Tibial nerve (tissue), 4 donors: ENCODE data around the gene TYR. TPM values are rescaled to one million over a fixed set of nuclear protein-coding genes. Genes with fewer than 3 reads are reported as not detected.
"Not testable (repeated sequence)": the region's sequence is repeated elsewhere in the genome, so short reads cannot be mapped to it uniquely, and the experiment has no call there.

Source experiments
- DNase-seq, 2 donors: peaks; one replicate each; pipeline ENCODE4 v3.0.0-alpha.2; 2019; ENCODE audit warnings: low spot score in 2 of 2
- H3K27ac ChIP-seq, 4 donors: fragments of 200-600 bp; sonication (generic) in 3 of 4; one replicate each; pipeline ENCODE4 v1.5.1; 2017 to 2019; ENCODE audit warnings: mild to moderate bottlenecking in 1 of 4
- H3K27me3 ChIP-seq, 2 donors: fragments of 200-600 bp; sonication (generic) in 1 of 2; one replicate each; pipeline versions ENCODE4 v1.5.1 to v1.6.0; 2017 to 2019
- H3K36me3 ChIP-seq, 3 donors: fragments of 200-600 bp; sonication (generic); one replicate each; pipeline ENCODE4 v1.5.1; 2018 to 2019
- H3K4me1 ChIP-seq, 4 donors: fragments of 200-600 bp; sonication (generic) in 3 of 4; one replicate each; pipeline ENCODE4 v1.5.1; 2017 to 2019
- H3K4me3 ChIP-seq, 4 donors: fragments of 200-600 bp; sonication (generic) in 3 of 4; one replicate each; pipeline ENCODE4 v1.5.1; 2017 to 2019; ENCODE audit warnings: mild to moderate bottlenecking in 1 of 4, moderate library complexity in 1 of 4
- H3K9me3 ChIP-seq, 4 donors: fragments of 200-600 bp; sonication (generic) in 3 of 4; one replicate each; pipeline ENCODE4 v1.5.1; 2017 to 2019
- CTCF ChIP-seq, 5 experiments: fragments of 200-600 bp in 3 of 5; fragments of 450-650 bp in 2 of 5; sonication (generic) in 3 of 5; IDR thresholded peaks; one replicate each; pipeline ENCODE4 v1.5.1; 2016 to 2019; ENCODE audit warnings: antibody characterized with exemption in 5 of 5, mild to moderate bottlenecking in 3 of 5, moderate library complexity in 2 of 5
- EP300 ChIP-seq, 2 donors: sonication (generic); formaldehyde crosslinking; IDR thresholded peaks; one replicate each; pipeline ENCODE4 v1.6.1; 2017; ENCODE audit warnings: antibody characterized with exemption in 2 of 2, mild to moderate bottlenecking in 1 of 2
- POLR2A ChIP-seq, 2 donors: fragments of 450-650 bp; IDR thresholded peaks; one replicate each; pipeline ENCODE4 v1.6.1; 2017; ENCODE audit warnings: antibody characterized with exemption in 2 of 2, mild to moderate bottlenecking in 2 of 2, moderate library complexity in 2 of 2
- WGBS, 2 donors: methylation state at CpG; one replicate each; pipeline ENCODE4 v1.1.5; 2018; 5-methylcytosine and 5-hydroxymethylcytosine counted together
- total RNA-seq, 4 donors: library from RNA; depleted of rRNA; stranded (reverse); fragments of >200 nt; gene quantifications; one replicate each; pipeline ENCODE4 v1.1.0, GENCODE V29; 2016

Gene TYR
- total RNA-seq, 4 donors from 2014 or later, result not detected

GRCh38 chr11:89267660-89268302 lies 90.1 kb downstream of the TYR start:
- H3K27me3 ChIP-seq, result no peaks in the 10 kb centered on the region
- H3K4me1 ChIP-seq, result no peaks in the 10 kb centered on the region
- TF ChIP-seq POLR2A (IDR thresholded peaks at IDR 0.05), result no peak
- no peak for TF ChIP-seq CTCF (IDR thresholded peaks at IDR 0.05)
- TF ChIP-seq EP300 (IDR thresholded peaks at IDR 0.05), result no peak
- DNase-seq, result no peak
- H3K4me3 ChIP-seq, result no peak overlapping the region
- 78 to 83% methylated on average over 2 of the region's 2 CpGs for WGBS, 2 donors
- no peak overlapping the region for H3K27ac ChIP-seq
- H3K36me3 ChIP-seq, result no peaks in the 10 kb centered on the region
- no peaks in the 10 kb centered on the region for H3K9me3 ChIP-seq

DNA sequence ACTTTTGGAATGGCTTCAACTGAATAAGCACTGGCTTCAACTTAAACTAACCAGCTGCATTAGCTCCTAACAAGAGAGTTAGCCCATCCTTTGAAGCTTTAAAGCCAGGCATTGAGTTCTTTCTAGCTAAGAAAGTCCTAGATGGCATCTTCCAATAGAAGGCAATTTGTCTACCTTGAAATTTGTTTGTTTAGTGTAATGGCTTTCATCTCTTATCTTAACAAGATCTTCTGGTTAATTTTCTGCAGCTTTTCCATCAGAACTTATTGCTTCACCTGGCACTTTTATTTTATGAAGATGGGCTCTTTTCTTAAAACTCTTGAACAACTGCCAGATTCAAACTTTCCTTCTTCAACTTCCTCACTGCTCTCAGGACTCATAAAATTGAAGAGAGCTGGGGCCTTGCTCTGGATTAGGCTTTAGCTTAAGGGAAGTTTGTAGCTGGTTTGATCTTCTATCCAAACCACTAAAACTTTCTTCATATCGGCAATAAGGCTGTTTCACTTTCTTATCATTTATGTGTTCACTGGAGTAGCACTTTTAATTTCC lies 94.9 kb downstream of the TYR start:
- WGBS, 2 donors, result 74 to 84% methylated on average over 1 of the region's 1 CpG
- not testable (repeated sequence) for H3K27me3 ChIP-seq, DNase-seq, H3K9me3 ChIP-seq, H3K4me3 ChIP-seq, H3K36me3 ChIP-seq, H3K4me1 ChIP-seq, H3K27ac ChIP-seq

GRCh38 chr11:89273220-89273619 lies 95.5 kb downstream of the TYR start:
- not testable (repeated sequence) for H3K27me3 ChIP-seq, H3K4me3 ChIP-seq, H3K9me3 ChIP-seq, H3K36me3 ChIP-seq, H3K27ac ChIP-seq, H3K4me1 ChIP-seq, DNase-seq
- WGBS, 2 donors, result 93 to 96% methylated on average over 2 of the region's 2 CpGs

DNA sequence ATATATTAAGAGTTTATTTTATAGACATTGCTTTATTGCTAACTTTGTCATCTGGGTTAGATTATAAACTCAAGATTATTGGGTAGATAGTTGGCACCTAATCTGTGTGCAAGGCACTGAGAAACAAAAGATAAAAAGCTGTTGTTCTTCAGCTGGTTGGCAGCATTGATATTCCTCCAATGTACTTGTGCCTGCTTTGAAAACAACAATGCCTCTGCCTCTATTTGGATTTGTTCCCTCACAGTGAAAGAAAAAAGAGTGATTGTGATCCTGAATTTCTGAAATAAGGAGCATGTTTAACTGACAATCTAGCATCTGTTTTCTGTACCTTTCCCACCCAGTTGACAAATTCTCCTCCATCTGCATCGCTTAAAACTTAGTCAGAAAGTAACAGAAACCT lies 98.3 kb downstream of the TYR start:
- Histone ChIP-seq H3K4me1 (no peaks in the 10 kb centered on the region), H3K27me3 (no peaks in the 10 kb centered on the region), H3K9me3 (no peaks in the 10 kb centered on the region), H3K4me3 (no peak overlapping the region), H3K36me3 (no peaks in the 10 kb centered on the region), H3K27ac (no peak overlapping the region)
- WGBS, 2 donors, result 46 to 55% methylated on average over 1 of the region's 1 CpG
- TF ChIP-seq EP300 (IDR thresholded peaks at IDR 0.05) (no peak), POLR2A (IDR thresholded peaks at IDR 0.05) (no peak), CTCF (IDR thresholded peaks at IDR 0.05) (no peak)
- DNase-seq, result no peak

- Histone ChIP-seq H3K4me1 (no peaks in the 10 kb centered on the region), H3K9me3 (no peaks in the 10 kb centered on the region), H3K36me3 (no peaks in the 10 kb centered on the region), H3K27ac (no peak overlapping the region), H3K4me3 (no peak overlapping the region), H3K27me3 (no peaks in the 10 kb centered on the region)
- no peak for DNase-seq
- TF ChIP-seq CTCF (IDR thresholded peaks at IDR 0.05), result no peak
- TF ChIP-seq POLR2A (IDR thresholded peaks at IDR 0.05), result no peak
- TF ChIP-seq EP300 (IDR thresholded peaks at IDR 0.05), result no peak
- 71 to 82% methylated on average over 1 of the region's 1 CpG for WGBS, 2 donors
Measured at GRCh38 chr11:89279176-89279575, 101.5 kb downstream of the TYR start.

DNA sequence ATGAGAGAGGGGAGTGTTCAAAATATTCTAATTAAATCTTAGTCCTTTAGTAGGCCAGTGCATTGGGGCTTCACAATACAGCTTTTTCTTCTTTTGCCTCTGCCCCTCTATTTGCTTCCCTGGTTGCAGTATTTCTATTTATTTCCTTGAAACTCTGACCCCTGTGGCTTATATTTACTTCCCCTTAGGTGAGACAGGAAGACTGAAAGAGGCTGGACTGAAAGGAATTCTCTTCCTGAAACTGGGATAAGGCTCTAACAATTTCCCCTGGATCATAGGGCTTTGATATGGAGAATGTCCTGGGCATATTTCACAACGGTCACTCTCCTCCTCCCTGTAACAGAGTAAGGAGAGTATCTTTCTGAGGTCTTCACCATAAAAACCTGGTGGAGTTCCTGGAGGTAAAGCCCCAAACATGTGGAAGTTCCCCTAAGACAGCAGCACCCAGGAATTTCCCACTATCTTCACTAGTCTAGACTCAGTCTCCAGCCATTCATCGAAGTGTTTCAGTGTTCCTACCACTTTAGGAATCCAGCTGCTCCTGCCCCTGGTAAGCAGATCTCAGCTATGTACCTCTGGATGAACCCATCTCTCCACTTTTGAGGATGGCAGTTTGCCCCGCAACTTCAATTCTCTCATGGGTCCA lies 103.5 kb downstream of the TYR start:
- H3K4me1 ChIP-seq, H3K36me3 ChIP-seq, H3K27ac ChIP-seq, H3K4me3 ChIP-seq, DNase-seq, H3K27me3 ChIP-seq, H3K9me3 ChIP-seq: not testable (repeated sequence)
- WGBS, 2 donors, result 77 to 88% methylated on average over 3 of the region's 3 CpGs

DNA sequence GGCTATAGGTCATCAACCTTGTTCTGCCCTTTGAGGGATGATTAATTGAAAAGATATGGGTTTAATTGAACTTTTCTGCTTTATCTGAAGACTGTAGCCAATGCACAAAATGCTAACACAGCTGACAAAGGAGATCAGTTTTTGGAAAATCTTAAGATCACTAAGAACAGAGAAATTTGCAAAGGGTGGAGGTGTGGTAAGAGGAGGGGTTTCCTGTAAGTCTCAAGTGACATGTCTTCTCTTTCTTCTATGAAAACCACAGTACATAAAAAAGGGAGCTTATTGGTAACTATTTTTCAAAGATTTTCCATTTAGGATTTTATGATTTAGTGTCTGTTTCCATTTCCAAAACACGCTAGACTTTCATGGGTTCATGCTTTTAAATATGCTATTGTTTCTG lies 108.9 kb downstream of the TYR start:
- H3K4me1 ChIP-seq, H3K27me3 ChIP-seq, H3K4me3 ChIP-seq, H3K27ac ChIP-seq, H3K36me3 ChIP-seq, H3K9me3 ChIP-seq, DNase-seq: not testable (repeated sequence)
- 65 to 82% methylated on average over 1 of the region's 1 CpG for WGBS, 2 donors

DNA sequence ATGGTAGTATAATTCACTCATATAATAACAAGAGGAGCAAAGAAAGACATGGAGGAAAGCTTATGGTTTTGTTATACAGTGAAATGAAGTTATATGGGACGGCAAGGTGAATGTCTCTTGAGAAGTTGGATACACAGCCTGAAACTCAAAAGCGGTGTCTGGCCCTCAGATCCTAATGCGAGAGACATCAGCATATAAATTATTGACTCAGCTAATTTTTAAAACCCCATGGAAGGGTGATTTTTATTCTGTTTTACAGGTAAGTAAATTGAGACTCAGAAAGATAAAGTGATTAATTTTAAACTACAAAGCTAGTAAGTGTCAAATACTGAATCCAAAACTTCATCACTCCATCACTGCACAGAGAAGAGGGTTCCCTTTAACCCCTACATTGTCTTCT lies 110.3 kb downstream of the TYR start:
- not testable (repeated sequence) for H3K9me3 ChIP-seq, H3K36me3 ChIP-seq, H3K27me3 ChIP-seq, DNase-seq, H3K27ac ChIP-seq, H3K4me3 ChIP-seq, H3K4me1 ChIP-seq
- 89 to 90% methylated on average over 3 of the region's 3 CpGs for WGBS, 2 donors
